Upper lobe of right lung (tissue), 1 donor: ENCODE data around the gene C2orf42. TPM values are rescaled to one million over a fixed set of nuclear protein-coding genes. Genes with fewer than 3 reads are reported as not detected.
A peak's percentile ranks its signal among the peaks of the same experiment; 100 is the strongest.
"Not testable (repeated sequence)": the region's sequence is repeated elsewhere in the genome, so short reads cannot be mapped to it uniquely, and the experiment has no call there.

Experiments used
- ATAC-seq: fragments of 200-7000 bp; cut with Tn5 transposase; one replicate; pipeline ENCODE4 v1.9.1; 2020; ENCODE audit warnings: mild to moderate bottlenecking, moderate library complexity
- DNase-seq: peaks from one replicate; pipeline ENCODE4 v3.0.0-alpha.2; 2020
- H3K27ac ChIP-seq: fragments of 200-600 bp; one replicate; pipeline ENCODE4 v1.8.0; 2022
- H3K27me3 ChIP-seq: fragments of 200-600 bp; one replicate; pipeline ENCODE4 v1.8.0; 2022; ENCODE audit warnings: mild to moderate bottlenecking
- H3K36me3 ChIP-seq: fragments of 200-600 bp; one replicate; pipeline ENCODE4 v1.8.0; 2022
- H3K4me1 ChIP-seq: fragments of 200-600 bp; one replicate; pipeline ENCODE4 v1.8.0; 2022
- H3K4me3 ChIP-seq: fragments of 200-600 bp; one replicate; pipeline ENCODE4 v1.8.0; 2022; ENCODE audit warnings: mild to moderate bottlenecking
- H3K9me3 ChIP-seq: fragments of 200-600 bp; one replicate; pipeline ENCODE4 v1.8.0; 2022
- CTCF ChIP-seq: fragments of 200-600 bp; IDR thresholded peaks from one replicate; pipeline ENCODE4 v1.8.0; 2022; ENCODE audit warnings: antibody characterized with exemption
- intact Hi-C: fragments of 100-400 bp; cut with DNase I; formaldehyde crosslinking; loops from one replicate; pipeline ENCODE4 v1.11.0; 2022
- total RNA-seq: library from RNA; stranded (reverse); fragmentation: NEBNext Ultra II Directional; extraction: Animal tissue kit (Norgen Biotek cat#: 25700); gene quantifications from one replicate; pipeline ENCODE4 v1.2.1, GENCODE V29; 2021
- donor health status: DM: no; HTN: yes; CAD: no; lungs with severe emphysema.

The C2orf42 gene
- total RNA-seq, 1 donor from 2014 or later, result 9.6 TPM

- peak overlapping the region; percentile 94 for H3K4me3 ChIP-seq
- intact Hi-C loops, result no loop called here
Observed at GRCh38 chr2:70191244-70191735, 471 bp upstream of the C2orf42 start.

GRCh38 chr2:70188460-70188859, 2.4 kb downstream of the C2orf42 start:
- H3K4me3 ChIP-seq, result no peak overlapping the region
- H3K9me3 ChIP-seq, result no peaks in the 10 kb centered on the region
- H3K4me1 ChIP-seq, result no peaks in the 10 kb centered on the region
- no peak for TF ChIP-seq CTCF
- H3K27ac ChIP-seq, result no peak overlapping the region
- intact Hi-C loops, result no loop called here
- no peaks in the 10 kb centered on the region for H3K27me3 ChIP-seq
- no peaks in the 10 kb centered on the region for H3K36me3 ChIP-seq
- ATAC-seq (no peak), DNase-seq (no peak)

More at GRCh38 chr2:70191244-70191735, 471 bp upstream of the C2orf42 start:
- H3K4me1 ChIP-seq, result no peaks in the 10 kb centered on the region
- DNase-seq, result no peak
- TF ChIP-seq CTCF, result no peak
- no peaks in the 10 kb centered on the region for H3K9me3 ChIP-seq
- no peaks in the 10 kb centered on the region for H3K36me3 ChIP-seq
- H3K27ac ChIP-seq, result peak overlapping the region; percentile 96
- ATAC-seq, result no peak
- no peaks in the 10 kb centered on the region for H3K27me3 ChIP-seq

DNA sequence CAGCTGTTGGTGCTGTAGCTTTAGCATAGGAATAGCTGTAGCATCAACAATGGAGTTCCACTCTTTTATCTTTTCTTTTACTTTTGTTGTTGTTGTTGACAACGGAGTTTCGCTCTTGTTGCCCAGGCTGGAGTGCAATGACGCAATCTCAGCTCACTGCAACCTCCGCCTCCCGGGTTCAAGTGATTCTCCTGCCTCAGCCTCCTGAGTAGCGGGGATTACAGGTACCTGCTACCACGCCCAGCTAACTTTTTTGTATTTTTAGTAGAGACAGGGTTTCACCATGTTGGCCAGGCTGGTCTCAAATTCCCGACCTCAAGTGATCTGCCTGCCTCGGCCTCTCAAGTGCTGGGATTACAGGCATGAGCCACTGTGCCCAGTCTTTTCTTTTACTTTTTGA, 3.6 kb downstream of the C2orf42 start:
- ATAC-seq, result not testable (repeated sequence)
- DNase-seq, result peak; percentile 19

DNA sequence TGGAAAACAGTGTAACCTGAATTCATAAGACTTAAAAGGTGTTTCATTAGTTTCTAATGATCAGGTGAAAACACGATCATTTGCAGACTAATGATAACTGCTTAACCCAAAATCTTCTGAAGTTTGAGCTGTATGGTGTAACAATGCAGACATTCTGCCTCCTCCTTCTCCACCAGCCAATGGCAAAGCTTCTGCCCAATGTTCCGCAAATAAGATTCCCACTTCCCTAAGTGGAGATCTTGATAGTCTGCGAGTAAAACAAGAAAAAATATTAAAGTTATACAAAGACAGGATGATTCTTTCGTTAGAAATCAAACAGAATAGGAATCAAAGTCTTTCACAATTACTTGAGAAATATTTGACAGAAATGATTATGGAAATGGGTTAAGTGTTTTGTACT, 8.1 kb downstream of the C2orf42 start:
- intact Hi-C loops, result no loop called here
- DNase-seq, result no peak
- H3K27ac ChIP-seq, result no peak overlapping the region
- no peaks in the 10 kb centered on the region for H3K9me3 ChIP-seq
- no peaks in the 10 kb centered on the region for H3K4me1 ChIP-seq
- H3K36me3 ChIP-seq, result peaks cover 39% of the 10 kb centered on the region
- TF ChIP-seq CTCF, result no peak
- H3K4me3 ChIP-seq, result no peak overlapping the region
- no peaks in the 10 kb centered on the region for H3K27me3 ChIP-seq
- ATAC-seq, result no peak

More for the DNA sequence above, 3.6 kb downstream of the C2orf42 start:
- H3K27me3 ChIP-seq, H3K4me1 ChIP-seq, H3K27ac ChIP-seq, intact Hi-C loops, H3K9me3 ChIP-seq, H3K4me3 ChIP-seq, H3K36me3 ChIP-seq: not testable (repeated sequence)

DNA sequence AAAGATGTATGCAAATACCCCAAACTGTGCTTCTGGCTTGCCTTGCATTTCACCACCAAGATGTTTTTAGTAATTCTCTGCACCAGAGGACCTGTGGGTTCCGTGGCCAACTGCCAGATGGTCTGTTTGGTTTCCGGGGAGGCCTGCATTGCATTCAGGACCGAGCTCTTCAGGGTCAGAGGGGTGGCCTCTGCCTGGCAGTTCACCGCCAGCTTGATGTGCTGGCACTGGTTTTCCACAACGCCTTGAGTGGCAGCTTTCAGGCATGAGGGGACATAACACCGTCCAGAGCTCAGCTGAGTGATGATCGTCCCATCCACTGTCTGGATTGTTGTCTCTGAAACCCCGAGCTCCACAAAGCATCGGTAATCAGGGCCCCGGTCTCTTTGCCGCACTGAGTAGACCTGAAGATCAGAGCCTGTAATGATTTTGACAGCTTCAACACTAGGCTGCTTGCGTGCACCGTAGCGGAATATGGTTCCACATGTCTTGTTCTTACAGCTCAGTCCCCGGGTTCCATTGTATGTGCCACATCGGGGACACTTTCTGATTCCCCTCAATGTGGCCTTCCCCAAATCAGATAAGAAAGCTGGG, 9.4 kb downstream of the C2orf42 start:
- H3K27ac ChIP-seq, result no peak overlapping the region

DNA sequence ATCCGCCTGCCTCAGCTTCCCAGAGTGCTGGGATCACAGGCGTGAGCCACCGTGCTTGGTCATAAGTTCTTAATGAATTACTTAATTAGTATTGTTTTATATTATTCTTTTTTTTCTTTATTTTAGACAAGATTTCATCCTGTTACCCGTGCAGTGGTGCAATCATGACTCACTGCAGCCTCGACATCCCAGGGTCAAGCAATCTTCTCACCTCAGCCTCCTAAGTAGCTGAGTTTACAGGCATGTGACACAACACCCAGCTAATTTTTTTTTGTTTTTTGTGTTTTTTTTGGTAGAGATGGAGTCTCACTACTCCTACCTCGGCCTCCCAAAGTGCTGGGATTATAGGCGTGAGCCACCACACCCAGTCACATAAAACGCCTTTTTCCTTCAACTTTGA, 17.3 kb downstream of the C2orf42 start:
- Histone ChIP-seq H3K9me3 (no peaks in the 10 kb centered on the region), H3K36me3 (peaks cover 91% of the 10 kb centered on the region), H3K27ac (no peak overlapping the region)

More for the DNA sequence above, 9.4 kb downstream of the C2orf42 start:
- Histone ChIP-seq H3K36me3 (peaks cover 51% of the 10 kb centered on the region), H3K4me3 (no peak overlapping the region), H3K27me3 (no peaks in the 10 kb centered on the region), H3K4me1 (no peaks in the 10 kb centered on the region), H3K9me3 (no peaks in the 10 kb centered on the region)
- DNase-seq (peak; percentile 50), ATAC-seq (no peak)
- intact Hi-C loops, result no loop called here
- no peak for TF ChIP-seq CTCF

DNA sequence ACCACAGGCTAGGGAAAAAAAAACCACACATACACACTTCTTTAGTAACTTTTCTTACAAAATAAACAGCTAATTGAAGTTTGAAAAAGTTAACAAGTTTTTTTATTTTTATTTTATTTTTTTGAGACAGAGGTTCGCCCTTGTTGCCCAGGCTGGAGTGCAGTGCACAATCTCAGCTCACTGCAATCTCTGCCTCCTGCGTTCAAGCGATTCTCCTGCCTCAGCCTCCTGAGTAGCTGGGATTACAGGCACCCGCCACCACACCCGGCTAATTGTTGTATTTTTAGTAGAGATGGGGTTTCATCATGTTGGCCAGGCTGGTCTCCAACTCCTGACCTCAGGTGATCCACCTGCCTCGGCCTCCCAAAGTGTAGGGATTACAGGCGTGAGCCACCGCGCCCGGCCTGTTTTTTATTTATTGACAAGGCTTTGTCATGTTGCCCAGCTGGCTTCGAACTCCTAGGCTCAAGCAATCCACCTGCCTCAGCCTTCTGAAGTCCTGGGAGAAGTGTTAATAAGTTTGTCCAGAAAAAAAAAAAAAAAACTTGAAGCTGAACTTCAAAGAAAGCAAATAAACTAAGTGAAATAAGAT, 21.1 kb downstream of the C2orf42 start:
- DNase-seq, result peak; percentile 35
- H3K27ac ChIP-seq, H3K4me1 ChIP-seq, H3K4me3 ChIP-seq, H3K27me3 ChIP-seq, H3K9me3 ChIP-seq, intact Hi-C loops, ATAC-seq: not testable (repeated sequence)
- H3K36me3 ChIP-seq, result peaks cover 89% of the 10 kb centered on the region

More for the DNA sequence above, 17.3 kb downstream of the C2orf42 start:
- Histone ChIP-seq H3K4me3 (no peak overlapping the region), H3K27me3 (no peaks in the 10 kb centered on the region), H3K4me1 (no peaks in the 10 kb centered on the region)
- intact Hi-C loops, result no loop called here
- DNase-seq (peak; percentile 12), ATAC-seq (no peak)
- TF ChIP-seq CTCF, result no peak
